DND-41 (cell line): ENCODE results near the gene GABBR2.

Experiments
- EZH2 ChIP-seq: IDR thresholded peaks from 3 replicates; pipeline ENCODE4 v1.6.1; 2012; ENCODE audit warnings: borderline replicate concordance, low read depth, mild to moderate bottlenecking, moderate library complexity, low read length, inconsistent platforms; ENCODE audit not compliant: severe bottlenecking
- TF ChIP-seq, protein P1 (sequence below): IDR thresholded peaks from 2 replicates; pipeline ENCODE4 v1.5.1; 2012; ENCODE audit warnings: borderline replicate concordance, low read length, moderate library complexity, mild to moderate bottlenecking; ENCODE audit not compliant: poor library complexity, severe bottlenecking; ENCODE audit errors: extremely low read depth

DNA sequence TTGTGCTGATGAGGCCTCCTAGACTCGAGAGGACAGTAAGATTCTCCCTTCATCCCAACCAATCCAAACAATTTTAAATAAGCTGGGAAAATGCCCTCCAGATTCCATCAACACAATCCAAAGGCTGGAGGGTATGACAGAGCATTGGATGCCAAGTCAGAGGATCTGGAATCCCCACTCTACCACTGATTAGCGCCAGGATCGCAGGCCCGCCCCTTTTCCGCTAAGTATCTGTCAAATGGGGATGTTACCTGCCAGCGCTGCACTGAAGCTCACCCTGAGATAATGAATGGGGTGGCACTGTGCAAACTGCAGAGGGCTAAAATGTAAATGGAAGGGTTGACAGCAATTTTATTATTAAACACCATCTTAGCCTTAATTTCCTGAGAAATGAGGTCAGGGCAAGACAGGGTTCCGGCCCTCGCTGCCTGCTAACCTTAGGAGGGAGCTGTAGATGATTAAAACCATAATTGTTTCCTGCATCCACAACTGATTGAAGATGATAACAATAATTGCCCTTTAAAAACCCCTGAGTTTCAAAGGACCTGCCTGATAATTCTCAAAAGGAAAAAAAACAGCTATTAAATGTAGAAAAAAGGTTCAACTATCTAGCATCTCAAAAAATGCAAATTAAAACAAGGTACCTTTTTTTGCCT is 31.6 kb upstream of the GABBR2 start:
- TF ChIP-seq, protein P1, sequence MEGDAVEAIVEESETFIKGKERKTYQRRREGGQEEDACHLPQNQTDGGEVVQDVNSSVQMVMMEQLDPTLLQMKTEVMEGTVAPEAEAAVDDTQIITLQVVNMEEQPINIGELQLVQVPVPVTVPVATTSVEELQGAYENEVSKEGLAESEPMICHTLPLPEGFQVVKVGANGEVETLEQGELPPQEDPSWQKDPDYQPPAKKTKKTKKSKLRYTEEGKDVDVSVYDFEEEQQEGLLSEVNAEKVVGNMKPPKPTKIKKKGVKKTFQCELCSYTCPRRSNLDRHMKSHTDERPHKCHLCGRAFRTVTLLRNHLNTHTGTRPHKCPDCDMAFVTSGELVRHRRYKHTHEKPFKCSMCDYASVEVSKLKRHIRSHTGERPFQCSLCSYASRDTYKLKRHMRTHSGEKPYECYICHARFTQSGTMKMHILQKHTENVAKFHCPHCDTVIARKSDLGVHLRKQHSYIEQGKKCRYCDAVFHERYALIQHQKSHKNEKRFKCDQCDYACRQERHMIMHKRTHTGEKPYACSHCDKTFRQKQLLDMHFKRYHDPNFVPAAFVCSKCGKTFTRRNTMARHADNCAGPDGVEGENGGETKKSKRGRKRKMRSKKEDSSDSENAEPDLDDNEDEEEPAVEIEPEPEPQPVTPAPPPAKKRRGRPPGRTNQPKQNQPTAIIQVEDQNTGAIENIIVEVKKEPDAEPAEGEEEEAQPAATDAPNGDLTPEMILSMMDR, result no peak
- no peak for TF ChIP-seq EZH2
